Fibroblast of lung (primary cell): ENCODE results near the gene PRR5L.

Source experiments
- EZH2 ChIP-seq: IDR thresholded peaks from 2 replicates; pipeline ENCODE4 v1.5.1; 2012; ENCODE audit warnings: low read length, control low read depth, mild to moderate bottlenecking; ENCODE audit errors: missing control alignments
- TF ChIP-seq, protein P1 (sequence below), 2 donors: IDR thresholded peaks in 1 of 2; conservative IDR thresholded peaks in 1 of 2; 1 replicate in 1 of 2; 2 replicates in 1 of 2; pipeline ENCODE4 v1.5.1; 2011 to 2012; ENCODE audit warnings: low read length in 2 of 2, control low read depth in 1 of 2, inconsistent platforms in 1 of 2, low read depth in 1 of 2, mild to moderate bottlenecking in 1 of 2

DNA sequence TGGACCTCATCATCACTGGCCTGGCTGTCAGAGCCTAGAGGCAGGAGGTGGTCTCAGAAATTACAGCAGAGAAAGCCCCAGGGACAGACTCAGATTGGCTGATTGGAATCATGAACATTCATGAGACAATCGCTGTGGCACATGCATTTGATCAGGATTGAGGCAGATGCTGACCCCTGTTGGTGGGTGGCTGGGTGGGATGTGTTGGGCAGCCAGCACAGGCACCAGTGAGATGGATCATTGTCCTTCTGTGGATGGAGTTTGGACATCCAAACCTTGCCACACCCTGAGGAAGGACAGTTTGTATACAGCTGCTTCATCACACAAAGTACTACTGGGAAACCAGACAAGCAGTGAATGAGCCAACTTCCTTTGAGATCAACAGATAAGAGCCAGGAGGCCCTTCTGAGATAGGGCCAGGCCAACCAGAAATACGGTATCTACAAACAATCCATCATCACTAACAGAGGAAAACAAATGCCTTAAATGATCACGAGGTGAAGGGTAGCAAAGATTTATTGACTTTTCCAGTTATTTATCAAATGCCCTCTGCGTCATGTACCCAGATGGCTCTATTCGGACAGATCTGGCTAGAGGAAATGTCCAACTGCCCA, 24.2 kb upstream of the PRR5L start:
- TF ChIP-seq, protein P1, sequence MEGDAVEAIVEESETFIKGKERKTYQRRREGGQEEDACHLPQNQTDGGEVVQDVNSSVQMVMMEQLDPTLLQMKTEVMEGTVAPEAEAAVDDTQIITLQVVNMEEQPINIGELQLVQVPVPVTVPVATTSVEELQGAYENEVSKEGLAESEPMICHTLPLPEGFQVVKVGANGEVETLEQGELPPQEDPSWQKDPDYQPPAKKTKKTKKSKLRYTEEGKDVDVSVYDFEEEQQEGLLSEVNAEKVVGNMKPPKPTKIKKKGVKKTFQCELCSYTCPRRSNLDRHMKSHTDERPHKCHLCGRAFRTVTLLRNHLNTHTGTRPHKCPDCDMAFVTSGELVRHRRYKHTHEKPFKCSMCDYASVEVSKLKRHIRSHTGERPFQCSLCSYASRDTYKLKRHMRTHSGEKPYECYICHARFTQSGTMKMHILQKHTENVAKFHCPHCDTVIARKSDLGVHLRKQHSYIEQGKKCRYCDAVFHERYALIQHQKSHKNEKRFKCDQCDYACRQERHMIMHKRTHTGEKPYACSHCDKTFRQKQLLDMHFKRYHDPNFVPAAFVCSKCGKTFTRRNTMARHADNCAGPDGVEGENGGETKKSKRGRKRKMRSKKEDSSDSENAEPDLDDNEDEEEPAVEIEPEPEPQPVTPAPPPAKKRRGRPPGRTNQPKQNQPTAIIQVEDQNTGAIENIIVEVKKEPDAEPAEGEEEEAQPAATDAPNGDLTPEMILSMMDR (conservative IDR thresholded peaks at IDR 0.05 in 1 of 2, IDR thresholded peaks at IDR 0.05 in 1 of 2; ENCODE audit: low read depth in 1 of 2, low read length in 2 of 2) = no peak
- TF ChIP-seq EZH2 = no peak
